Gastroesophageal sphincter (tissue), 4 donors: ENCODE data around the gene MYRF. TPM values are rescaled to one million over a fixed set of nuclear protein-coding genes. Genes with fewer than 3 reads are reported as not detected.

Experiments
- ATAC-seq: fragments of 150-250 bp; one replicate; pipeline ENCODE4 v1.9.1; 2016; ENCODE audit warnings: mild to moderate bottlenecking, moderate library complexity
- H3K27ac ChIP-seq, 4 donors: fragments of 200-600 bp; sonication (generic) in 3 of 4; 1 replicate in 3 of 4; 2 replicates in 1 of 4; pipeline ENCODE4 v1.5.1; 2016 to 2019
- H3K27me3 ChIP-seq: fragments of 200-600 bp; sonication (generic); one replicate; pipeline ENCODE4 v1.5.1; 2019
- H3K36me3 ChIP-seq, 2 donors: fragments of 200-600 bp; sonication (generic); one replicate each; pipeline ENCODE4 v1.5.1; 2019; ENCODE audit warnings: control low read depth in 1 of 2
- H3K4me1 ChIP-seq, 3 donors: fragments of 200-600 bp; sonication (generic); 1 replicate in 2 of 3; 2 replicates in 1 of 3; pipeline ENCODE4 v1.5.1; 2016 to 2019; ENCODE audit warnings: control low read depth in 2 of 3
- H3K4me3 ChIP-seq, 2 donors: fragments of 200-600 bp; sonication (generic); one replicate each; pipeline ENCODE4 v1.5.1; 2019; ENCODE audit warnings: mild to moderate bottlenecking in 1 of 2, moderate library complexity in 1 of 2
- H3K9me3 ChIP-seq, 3 donors: fragments of 200-600 bp; sonication (generic); one replicate each; pipeline ENCODE4 v1.5.1; 2017 to 2019; ENCODE audit warnings: control low read depth in 2 of 3
- EP300 ChIP-seq: sonication (generic); formaldehyde crosslinking; IDR thresholded peaks from one replicate; pipeline ENCODE4 v1.6.1; 2017; ENCODE audit warnings: antibody characterized with exemption, mild to moderate bottlenecking
- POLR2A ChIP-seq, 2 donors: fragments of 450-650 bp; IDR thresholded peaks; one replicate each; pipeline ENCODE4 v1.6.1; 2017; ENCODE audit warnings: antibody characterized with exemption in 2 of 2, mild to moderate bottlenecking in 2 of 2, moderate library complexity in 1 of 2
- POLR2AphosphoS5 ChIP-seq: sonication (generic); formaldehyde crosslinking; IDR thresholded peaks from one replicate; pipeline ENCODE4 v1.6.1; 2017; ENCODE audit warnings: antibody characterized with exemption
- WGBS, 2 donors: methylation state at CpG; one replicate each; pipeline ENCODE4 v1.1.5; 2018; ENCODE audit warnings: low coverage in 1 of 2; 5-methylcytosine and 5-hydroxymethylcytosine counted together
- total RNA-seq, 4 donors: library from RNA; depleted of rRNA; stranded (reverse); fragments of >200 nt; gene quantifications; one replicate each; pipeline ENCODE4 v1.1.0, GENCODE V29; 2016
- TF ChIP-seq, protein P1 (sequence below), 4 experiments: fragments of 200-600 bp in 2 of 4; fragments of 450-650 bp in 2 of 4; sonication (generic) in 1 of 4; IDR thresholded peaks; one replicate each; pipeline ENCODE4 v1.5.1; 2017 to 2019; ENCODE audit warnings: antibody characterized with exemption in 4 of 4, mild to moderate bottlenecking in 2 of 4, moderate library complexity in 2 of 4

The MYRF gene
- total RNA-seq, 4 donors from 2014 or later, result 0.10 to 0.78 (median 0.19) TPM

DNA sequence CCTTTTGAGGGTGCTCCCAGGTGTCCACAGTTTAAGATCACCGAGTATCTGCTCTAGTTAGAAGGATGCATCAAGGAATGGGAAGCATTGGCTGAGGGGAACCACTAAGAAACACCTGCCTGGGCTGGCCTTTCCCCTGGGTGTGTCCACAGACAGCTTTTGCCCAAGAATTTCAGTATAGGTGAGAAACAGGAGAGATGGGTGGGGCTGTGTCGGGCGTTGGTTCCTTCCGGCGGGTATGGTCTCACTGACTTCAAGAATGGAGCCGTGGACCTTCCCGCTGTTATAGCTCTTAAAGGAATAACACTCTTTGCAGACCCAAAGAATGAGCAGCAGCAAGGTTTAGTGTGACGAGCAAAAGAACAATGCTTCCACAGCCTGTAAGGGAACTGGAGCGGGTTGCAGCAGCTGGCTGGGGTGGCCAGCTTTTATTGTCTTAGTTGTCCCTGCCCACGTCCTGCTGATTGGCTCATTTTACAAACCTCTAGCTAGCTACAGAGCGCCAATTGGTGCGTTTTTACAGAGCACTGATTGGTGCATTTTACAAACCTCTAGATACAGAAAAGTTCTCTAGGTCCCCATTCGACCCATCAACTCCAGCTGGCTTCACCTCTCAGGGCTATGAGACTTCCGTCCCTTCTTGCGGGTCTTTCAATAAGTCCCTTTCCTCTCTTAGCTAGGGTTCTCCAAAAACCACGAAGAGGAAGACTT is 62.0 kb downstream of the MYRF start:
- Histone ChIP-seq H3K4me1 (peaks cover 0 to 31% (median 2%) of the 10 kb centered on the region in 3 donors), H3K27me3 (no peaks in the 10 kb centered on the region), H3K9me3 (no peaks in the 10 kb centered on the region), H3K27ac (peak overlapping the region; percentile 91 to 98 (median 92)), H3K4me3 (peak overlapping the region; percentile 59 to 88), H3K36me3 (peaks cover 0 to 40% of the 10 kb centered on the region in 2 donors)
- WGBS, 2 donors, result 58 to 68% methylated on average over 13 to 15 of the region's 16 CpGs
- ATAC-seq, result no peak
- TF ChIP-seq POLR2AphosphoS5 (no peak), EP300 (no peak)
- TF ChIP-seq, protein P1, sequence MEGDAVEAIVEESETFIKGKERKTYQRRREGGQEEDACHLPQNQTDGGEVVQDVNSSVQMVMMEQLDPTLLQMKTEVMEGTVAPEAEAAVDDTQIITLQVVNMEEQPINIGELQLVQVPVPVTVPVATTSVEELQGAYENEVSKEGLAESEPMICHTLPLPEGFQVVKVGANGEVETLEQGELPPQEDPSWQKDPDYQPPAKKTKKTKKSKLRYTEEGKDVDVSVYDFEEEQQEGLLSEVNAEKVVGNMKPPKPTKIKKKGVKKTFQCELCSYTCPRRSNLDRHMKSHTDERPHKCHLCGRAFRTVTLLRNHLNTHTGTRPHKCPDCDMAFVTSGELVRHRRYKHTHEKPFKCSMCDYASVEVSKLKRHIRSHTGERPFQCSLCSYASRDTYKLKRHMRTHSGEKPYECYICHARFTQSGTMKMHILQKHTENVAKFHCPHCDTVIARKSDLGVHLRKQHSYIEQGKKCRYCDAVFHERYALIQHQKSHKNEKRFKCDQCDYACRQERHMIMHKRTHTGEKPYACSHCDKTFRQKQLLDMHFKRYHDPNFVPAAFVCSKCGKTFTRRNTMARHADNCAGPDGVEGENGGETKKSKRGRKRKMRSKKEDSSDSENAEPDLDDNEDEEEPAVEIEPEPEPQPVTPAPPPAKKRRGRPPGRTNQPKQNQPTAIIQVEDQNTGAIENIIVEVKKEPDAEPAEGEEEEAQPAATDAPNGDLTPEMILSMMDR (IDR thresholded peaks at IDR 0.05), result no peak

DNA sequence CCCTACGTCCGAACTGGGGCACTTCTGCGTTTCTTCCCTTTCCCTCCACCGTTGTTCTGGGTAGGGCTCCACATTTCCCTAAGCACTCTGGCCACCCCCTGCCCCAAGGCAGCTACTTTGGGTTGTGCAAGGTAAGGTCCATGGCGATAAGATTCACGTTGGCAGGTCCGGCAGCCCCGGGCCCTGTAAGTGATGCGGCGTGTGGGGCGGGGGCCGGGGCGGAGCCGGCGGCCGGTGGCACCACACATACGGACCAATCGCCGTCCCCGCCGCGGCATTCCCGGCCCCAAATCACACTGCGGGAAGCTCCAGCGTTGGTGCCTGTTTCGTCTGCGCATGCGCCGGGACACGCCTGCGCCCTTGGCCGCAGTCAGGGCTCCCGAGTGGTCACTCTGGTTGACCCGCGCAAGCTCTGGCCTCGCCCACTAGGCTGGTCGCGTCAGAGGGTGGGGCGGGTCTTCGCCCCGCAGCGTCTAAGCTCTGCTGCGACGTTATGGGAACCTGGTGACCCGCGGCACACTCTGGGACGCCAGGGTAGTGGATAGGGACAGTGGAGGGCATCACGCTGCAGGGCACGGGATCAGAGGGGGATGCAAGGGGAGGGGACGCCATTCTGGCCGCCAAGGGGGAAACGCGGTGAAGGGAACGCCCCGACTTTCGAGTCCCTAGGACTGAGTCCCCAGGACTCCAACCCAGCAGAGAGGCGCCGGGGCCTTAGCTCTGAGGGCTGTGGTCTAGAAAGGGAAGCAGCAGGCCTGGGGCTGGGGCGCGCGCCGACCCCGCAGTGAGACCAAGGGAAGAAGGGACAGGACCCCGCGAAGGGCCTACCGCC is 62.7 kb downstream of the MYRF start:
- Histone ChIP-seq H3K4me1 (peaks cover 0 to 31% (median 2%) of the 10 kb centered on the region in 3 donors), H3K36me3 (peaks cover 0 to 32% of the 10 kb centered on the region in 2 donors), H3K27ac (peak overlapping the region; percentile 91 to 98 (median 92)), H3K27me3 (no peaks in the 10 kb centered on the region), H3K9me3 (no peaks in the 10 kb centered on the region), H3K4me3 (peak overlapping the region; percentile 59 to 88)
- peak; percentile 93 for ATAC-seq
- WGBS, 2 donors, result 0% methylated on average over 3 to 6 of the region's 66 CpGs
- TF ChIP-seq POLR2AphosphoS5 (peak; percentile 99), EP300 (no peak), POLR2A (IDR thresholded peaks at IDR 0.05) (peak; percentile 97 to 98)
- TF ChIP-seq, protein P1 (IDR thresholded peaks at IDR 0.05), result peak in 1 of 4 experiments; percentile 16

DNA sequence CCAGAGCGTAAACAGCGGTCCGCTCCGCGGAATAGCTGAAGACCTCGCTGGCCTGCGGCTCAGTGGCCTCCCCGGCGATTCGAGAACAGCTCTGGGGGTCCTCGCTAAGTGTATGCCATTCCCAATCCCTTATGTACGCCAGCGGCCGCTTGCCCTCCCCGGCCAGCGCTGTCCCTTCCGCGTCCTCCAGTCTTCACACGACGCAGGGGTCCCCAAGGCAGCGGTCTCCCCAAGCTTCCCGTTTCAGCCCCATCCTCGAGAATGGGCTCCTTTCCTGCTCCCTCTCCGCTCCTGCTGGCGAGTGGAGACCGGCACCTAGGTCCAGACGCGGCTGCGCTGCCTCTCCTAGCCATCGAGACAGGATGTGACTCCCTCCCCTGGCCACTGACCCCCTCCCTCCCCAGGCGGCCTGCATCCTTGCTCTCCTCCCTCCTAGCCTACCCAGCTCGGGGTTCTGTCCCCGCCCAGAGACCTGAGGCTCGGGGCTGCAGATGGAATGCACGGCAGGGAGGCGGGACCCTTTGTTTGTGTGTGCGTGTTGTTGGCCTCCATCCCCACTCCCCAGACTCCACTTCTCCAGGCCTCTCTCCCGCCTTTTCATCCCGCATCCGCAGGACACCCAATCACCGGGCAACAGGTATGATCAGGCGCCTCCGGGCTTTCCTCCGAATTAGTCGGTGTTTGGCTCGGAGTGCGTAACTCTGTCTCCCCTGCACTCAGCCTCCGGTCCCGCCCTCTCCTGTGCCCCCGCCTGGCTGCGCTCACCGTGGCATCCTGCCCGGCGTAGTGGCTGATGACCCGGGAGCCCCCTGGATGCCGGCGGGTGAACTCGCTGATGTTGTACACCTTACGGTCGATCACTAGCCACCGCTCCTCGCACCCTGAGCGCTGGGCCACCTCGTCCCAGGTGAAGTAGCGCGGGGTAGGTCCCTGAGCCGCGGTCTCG is 63.6 kb downstream of the MYRF start:
- Histone ChIP-seq H3K4me1 (peaks cover 0 to 31% (median 2%) of the 10 kb centered on the region in 3 donors), H3K9me3 (no peaks in the 10 kb centered on the region), H3K36me3 (peaks cover 0 to 23% of the 10 kb centered on the region in 2 donors), H3K27ac (peak overlapping the region; percentile 91 to 98 (median 92)), H3K27me3 (no peaks in the 10 kb centered on the region), H3K4me3 (peak overlapping the region; percentile 59 to 88)
- ATAC-seq, result peak; percentile 11
- TF ChIP-seq, protein P1 (IDR thresholded peaks at IDR 0.05), result peak in 1 of 4 experiments; percentile 31
- no peak for TF ChIP-seq POLR2AphosphoS5
- TF ChIP-seq POLR2A (IDR thresholded peaks at IDR 0.05), result peak in 1 of 2 donors; percentile 45
- no peak for TF ChIP-seq EP300
- 0 to 3% methylated on average over 9 to 18 of the region's 69 CpGs for WGBS, 2 donors

DNA sequence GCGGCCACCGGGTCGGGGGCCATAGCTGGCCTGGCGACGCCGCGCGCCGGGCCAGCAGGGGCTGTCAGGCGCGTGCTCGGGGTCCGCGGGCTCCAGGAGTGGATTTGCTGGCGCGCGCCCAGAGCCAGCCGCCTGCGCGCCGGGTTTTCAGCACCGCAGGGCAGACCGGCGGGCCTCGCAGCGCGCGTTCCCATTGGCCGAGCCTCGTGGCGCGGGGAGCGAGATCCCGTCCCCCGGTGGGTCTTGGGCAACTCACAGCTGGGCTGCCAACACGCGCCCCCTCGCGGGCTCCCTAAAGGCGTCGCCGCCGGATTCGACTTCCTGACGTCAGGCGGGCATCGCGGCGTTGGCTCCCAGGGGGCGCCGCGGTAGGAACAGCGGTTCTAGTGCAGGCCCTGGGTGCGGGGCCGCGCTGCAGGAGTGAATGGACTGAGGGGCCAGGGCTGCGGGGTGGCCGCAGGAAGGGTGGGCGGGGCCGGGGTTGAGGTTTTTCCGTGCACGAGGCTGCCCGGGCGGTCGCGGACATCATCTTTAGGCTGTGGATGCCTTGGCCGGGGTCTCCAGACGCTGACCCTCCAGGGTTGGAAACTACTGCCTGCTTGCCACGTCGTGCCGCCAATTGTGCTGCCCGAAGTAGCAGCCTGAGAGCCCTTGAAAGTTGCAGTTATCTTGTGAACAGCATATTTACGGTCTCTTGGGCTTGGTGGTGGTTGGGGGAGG is 64.5 kb downstream of the MYRF start, which contains the start of gene FADS1:
TSS of gene FADS1 (minus strand) at position 268 of the 720 bp plus-strand sequence. CDS start at position 194, 74 bp downstream.
- WGBS, 2 donors, result 3 to 5% methylated on average over 2 to 5 of the region's 73 CpGs

More for the DNA sequence above, 64.5 kb downstream of the MYRF start, which contains the start of gene FADS1:
- Histone ChIP-seq H3K36me3 (peaks cover 0 to 15% of the 10 kb centered on the region in 2 donors), H3K4me3 (peak within 1 kb of the TSS; percentile 59 to 88), H3K27ac (peak within 1 kb of the TSS; percentile 91 to 98 (median 92)), H3K27me3 (no peaks in the 10 kb centered on the region), H3K9me3 (no peaks in the 10 kb centered on the region), H3K4me1 (peaks cover 0 to 31% (median 2%) of the 10 kb centered on the region in 3 donors)
- TF ChIP-seq POLR2A (IDR thresholded peaks at IDR 0.05), result peak; percentile 53 to 64
- TF ChIP-seq EP300, result no peak
- TF ChIP-seq POLR2AphosphoS5, result peak; percentile 81
- TF ChIP-seq, protein P1 (IDR thresholded peaks at IDR 0.05), result peak in 3 of 4 experiments; percentile 62 to 74 (median 66)
- peak; percentile 72 for ATAC-seq
